A204.1 (cell line): ENCODE results near the gene OXNAD1.

ENCODE experiments used
- FAIRE-seq: peaks from 2 replicates; lab custom pipeline; 2012; peaks lifted over from hg19 to GRCh38; lab: Jason Lieb, UNC

Gene OXNAD1

DNA sequence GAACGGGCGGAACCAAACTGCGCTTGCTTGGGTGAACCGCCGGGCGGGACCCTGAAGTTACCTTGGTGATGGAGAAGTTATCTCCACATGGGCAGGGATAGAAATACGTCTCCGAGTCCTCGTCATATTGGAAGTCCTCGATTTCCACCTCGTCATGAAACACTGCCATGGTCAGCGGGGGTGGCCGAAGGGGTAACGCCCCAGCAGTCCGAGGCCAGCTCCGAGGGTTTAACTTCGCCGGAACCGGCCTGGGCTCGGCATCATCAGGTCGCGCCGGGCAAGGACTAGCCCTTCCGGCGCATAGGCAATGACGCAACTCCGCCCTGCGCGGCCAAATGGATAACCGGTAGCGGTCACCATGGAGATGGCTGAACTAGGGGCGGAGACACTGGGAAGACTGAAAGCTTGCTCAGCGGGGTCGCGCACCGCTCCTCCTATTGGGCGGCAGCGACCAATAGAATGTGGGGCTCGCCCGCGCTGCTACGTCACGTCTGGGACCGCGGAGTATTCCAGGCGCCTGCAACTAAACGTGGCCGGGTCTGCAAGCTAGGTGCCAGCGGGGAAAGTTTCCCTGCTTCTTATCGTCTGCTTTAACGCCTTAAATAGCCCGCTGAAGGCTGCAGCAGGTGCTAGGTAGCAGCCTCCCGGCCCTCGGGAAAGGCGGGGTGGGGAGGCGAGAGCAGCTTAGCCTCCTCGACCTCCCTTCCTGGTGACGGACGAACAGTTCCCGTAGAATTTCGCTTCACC lies at the start of gene OXNAD1, which contains the start of gene DPH3:
Gene OXNAD1, plus strand, starts transcription at position 505 of the 747 bp plus-strand sequence. CDS start 5,741 bp downstream, outside the sequence.
Gene DPH3, minus strand, starts transcription at position 236 of the 747 bp plus-strand sequence. Its CDS starts 67 bp downstream, at position 169.
- FAIRE-seq, result peak; percentile 98

DNA sequence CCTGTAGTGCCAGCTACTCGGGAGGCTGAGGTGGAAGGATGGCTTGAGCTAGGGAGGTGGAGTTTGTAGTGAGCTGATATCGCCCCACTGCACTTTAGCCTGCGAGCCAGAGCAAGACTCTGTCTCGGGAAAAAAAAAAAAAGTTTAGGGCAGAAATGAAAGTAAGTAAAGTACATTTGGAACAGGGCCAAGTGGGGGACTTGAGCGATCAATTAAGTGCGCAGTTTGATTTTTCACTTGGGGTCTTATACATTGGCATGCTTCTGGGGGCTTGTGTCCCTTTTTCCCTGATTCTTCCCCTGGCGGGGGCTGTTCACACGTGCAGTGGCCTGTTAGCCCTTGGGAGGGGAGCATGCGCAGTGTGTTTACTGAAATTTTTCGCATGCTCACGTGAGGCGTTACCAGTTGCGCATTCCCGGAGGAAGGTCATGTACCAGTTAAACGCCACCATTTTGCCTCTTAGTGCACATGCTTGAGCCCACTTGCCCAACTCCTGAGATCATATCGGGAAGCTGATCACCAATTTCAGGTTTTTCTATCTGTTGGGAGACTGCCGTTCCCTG lies 48.6 kb upstream of the OXNAD1 start:
- FAIRE-seq, result no peak

GRCh38 chr3:16219777-16220176 lies 45.2 kb upstream of the OXNAD1 start:
- no peak for FAIRE-seq

GRCh38 chr3:16221990-16222389 lies 43.0 kb upstream of the OXNAD1 start:
- FAIRE-seq, result no peak

- no peak for FAIRE-seq
Measured at GRCh38 chr3:16222547-16222946, 42.5 kb upstream of the OXNAD1 start.

DNA sequence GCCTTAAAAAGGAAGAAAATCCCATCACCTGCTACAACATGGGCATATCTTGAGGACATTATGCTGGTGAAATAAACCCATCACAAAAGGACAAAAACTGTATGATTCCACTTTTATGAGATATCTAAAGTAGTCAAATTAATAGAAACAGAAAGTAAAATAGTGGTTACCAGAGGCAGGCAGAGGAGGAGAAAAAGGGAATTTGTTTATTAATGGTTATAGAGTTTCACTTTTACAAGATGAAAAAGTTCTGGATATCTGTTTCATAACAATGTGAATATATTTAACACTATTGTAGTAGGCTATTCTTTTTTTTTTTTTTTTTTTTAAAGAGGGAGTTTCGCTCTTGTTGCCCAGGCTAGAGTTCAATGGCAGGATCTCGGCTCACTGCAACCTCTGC lies 40.7 kb upstream of the OXNAD1 start:
- no peak for FAIRE-seq

DNA sequence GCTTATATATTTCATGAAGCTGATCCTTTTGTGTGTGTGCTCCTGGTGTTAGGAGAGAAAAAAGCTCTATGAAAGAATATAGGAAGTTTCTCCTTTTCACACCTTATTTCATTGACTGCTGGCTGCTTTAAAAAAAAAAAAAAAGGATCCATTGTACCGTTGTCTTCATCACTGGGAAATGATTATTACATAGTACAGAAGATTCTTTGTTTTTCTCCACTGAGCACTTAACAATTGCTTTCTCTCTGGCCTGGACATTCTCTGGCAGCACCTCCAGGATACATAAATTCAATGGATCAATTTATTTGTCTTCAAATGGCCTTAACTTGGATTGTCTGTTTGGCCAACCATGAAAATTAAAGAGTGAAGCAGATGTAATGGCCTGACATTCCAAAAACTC lies 37.4 kb upstream of the OXNAD1 start:
- FAIRE-seq, result no peak

GRCh38 chr3:16229681-16230080 lies 35.3 kb upstream of the OXNAD1 start:
- FAIRE-seq, result no peak

GRCh38 chr3:16231983-16232382 lies 33.0 kb upstream of the OXNAD1 start:
- FAIRE-seq, result no peak

DNA sequence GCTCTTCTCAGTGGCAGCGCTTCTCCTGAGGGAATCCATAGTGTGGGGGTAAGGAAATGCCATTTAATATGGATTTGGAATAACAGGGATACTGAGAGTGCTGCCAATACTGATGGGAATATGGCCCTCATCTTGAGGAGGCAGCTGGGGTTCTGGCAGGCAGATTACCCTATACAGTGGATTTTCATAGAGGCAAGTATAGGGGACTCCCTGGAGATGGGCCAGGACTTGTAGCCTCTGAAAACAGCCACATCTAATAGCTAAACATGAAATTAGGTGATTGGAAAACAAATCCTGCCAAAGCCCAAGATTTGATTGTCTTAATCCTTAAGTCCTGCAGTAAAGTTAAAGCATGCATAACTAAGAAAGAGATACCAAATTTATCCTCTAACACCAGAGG lies 31.2 kb upstream of the OXNAD1 start:
- no peak for FAIRE-seq

- no peak for FAIRE-seq
Measured at GRCh38 chr3:16234281-16234680, 30.7 kb upstream of the OXNAD1 start.

DNA sequence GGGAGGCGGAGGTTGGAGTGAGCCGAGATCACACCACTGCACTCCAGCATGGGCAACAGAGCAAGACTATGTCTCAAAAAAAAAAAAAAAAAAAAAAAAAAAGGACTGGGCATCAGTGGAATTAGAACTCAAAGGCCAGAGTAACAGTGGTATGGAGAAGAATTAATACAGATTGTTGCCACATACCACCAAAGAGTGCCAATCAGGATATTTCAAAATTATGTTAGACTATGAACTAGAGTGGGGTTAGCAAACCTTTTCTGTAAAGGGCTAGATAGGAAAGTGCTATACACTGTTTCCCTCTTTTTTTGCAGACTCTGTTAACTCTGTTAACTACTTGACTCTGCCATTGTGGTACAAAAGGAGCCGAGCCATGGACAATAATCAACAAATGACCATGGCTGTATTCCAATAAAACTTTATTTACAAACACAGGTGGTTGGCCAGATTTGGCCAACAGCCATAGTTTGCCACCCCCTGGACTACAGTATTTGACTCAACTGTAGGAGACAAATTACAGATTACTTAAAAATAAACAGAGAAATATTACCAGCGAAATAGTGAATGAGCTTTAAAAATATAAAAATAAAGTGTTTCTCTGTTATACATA lies 28.9 kb upstream of the OXNAD1 start:
- no peak for FAIRE-seq

DNA sequence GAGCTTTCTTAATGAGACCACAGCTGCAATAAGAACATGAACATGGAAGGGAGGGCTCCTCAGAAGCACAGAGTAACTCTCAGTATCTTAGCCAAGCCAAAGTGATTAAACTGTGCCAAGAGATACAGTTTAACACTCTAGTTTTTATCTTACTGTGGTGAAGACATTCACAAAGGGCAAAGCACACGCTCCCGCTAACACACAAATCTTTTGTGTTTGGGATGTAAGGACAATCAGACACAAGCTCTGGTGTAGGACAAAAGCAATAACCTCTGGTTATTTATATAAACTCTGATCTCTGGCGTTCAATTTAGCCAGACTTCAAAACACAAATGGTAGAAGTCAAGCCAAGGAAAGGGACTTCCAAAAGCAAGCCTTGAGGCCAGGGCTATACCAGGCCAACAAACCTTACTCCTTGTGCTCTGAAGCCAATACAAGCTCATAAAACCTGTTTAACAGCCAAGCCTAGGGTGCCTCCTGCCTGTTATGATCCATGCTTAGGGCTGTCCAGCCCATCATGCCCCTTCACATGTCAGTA lies 28.1 kb upstream of the OXNAD1 start:
- no peak for FAIRE-seq

DNA sequence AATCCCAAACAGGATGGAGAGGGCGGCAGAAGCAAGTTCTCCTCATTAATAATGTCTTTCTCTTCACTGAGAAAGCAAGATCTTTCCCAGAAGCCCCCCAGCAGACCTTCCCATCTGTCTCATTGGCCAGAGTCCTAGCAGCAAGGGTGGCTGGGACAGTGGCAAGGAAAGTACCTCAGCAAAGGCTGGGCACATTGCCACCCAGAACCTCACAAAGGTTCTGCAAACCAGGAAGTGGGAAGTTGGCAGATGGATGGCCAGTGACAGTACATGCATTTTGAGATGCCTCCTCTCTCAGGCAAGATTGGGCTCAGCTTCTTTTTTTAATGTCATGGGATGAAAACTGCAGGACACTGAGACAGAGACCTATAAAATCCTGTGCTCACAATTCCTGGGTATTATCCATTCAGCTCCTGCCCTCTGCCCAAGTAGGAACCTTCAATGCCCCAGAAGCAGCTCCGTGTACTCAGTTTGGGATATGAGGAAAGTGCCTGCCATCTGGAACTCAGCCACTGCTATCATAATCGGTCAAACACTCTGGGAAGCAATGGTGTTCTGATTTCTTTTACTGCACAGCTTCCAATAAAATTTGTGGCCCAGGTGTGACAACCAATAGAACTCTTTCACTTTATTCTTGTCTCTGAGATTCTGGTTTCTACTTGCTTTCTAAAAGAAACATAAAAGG lies 25.8 kb upstream of the OXNAD1 start:
- FAIRE-seq, result no peak

GRCh38 chr3:16239780-16240179 lies 25.2 kb upstream of the OXNAD1 start:
- no peak for FAIRE-seq

DNA sequence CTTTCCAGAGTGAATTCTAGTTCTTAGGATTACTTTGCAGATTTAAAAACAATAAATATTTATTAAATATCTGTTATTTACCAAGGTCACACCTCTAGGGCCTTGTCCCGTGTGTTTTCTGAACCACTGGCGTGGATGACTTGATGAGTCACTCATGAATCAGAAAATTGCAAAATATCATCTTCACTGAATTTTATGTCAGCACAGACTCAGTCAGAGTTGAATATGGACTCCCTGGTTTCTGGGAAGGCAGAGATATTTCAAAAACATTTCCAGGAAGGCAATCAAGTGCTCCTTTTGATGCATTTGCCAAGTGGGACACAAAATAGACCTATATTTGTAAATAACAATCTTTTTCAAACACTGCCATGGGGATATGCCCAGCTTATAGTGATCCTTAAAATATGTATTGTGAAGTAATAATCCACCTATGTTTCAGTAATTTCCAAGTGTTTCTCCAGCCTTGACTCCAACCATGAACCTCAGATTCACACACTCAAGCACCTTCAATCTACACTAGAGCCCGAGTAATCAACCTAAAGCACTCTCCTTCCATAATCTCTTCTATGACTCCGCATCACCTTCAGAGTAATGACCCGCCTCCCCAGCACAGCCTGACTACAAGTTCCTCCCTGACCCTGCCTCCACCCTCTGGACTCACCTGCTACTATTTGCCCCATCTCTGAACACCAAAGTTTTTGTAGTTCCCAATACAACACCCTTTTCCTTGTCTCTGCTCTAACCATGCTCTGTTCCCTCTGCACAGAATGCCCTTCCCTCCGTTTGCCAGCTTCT lies 24.6 kb upstream of the OXNAD1 start:
- no peak for FAIRE-seq

- FAIRE-seq, result no peak
Measured at GRCh38 chr3:16241225-16241624, 23.8 kb upstream of the OXNAD1 start.

- no peak for FAIRE-seq
Measured at GRCh38 chr3:16242177-16242576, 22.8 kb upstream of the OXNAD1 start.

- no peak for FAIRE-seq
Measured at GRCh38 chr3:16243706-16244490, 21.1 kb upstream of the OXNAD1 start.

DNA sequence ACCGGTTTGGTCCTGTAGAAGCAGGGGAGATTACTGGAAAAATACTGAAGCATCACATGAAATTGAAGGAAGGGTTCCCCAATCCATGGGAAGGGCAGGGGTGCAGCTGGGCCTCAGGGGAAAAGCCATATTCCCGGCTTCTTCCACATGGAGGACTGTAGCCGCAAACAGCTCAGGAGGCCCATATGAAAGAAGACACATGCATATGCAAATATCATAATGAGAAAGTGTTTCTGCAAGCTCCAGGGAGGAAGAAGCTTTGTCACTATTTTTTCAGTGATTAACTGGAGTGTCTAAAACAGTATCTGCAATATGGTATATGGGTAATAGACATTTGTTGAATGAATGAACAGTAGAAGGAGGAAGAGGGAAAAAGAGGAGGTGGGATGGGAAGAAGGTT lies 19.4 kb upstream of the OXNAD1 start:
- FAIRE-seq, result no peak
